HG03045 (cell line): Measurements from ENCODE around the gene KISS1.

ENCODE experiments used
- ATAC-seq: cut with Tn5 transposase; IDR thresholded peaks from one replicate; pipeline ENCODE4 v1.9.1; 2021; ENCODE audit warnings: mild to moderate bottlenecking, moderate library complexity; ENCODE audit not compliant: unreplicated experiment

Gene KISS1

GRCh38 chr1:204141131-204141530, 55.2 kb downstream of the KISS1 start:
- no peak for ATAC-seq
